Activated CD4-positive, alpha-beta T cell treated with anti-CD3 and anti-CD28 coated beads for 4 hours (primary cell): Measurements from ENCODE around the gene BRD1.

Source experiments
- DNase-seq, 2 donors: peaks; one replicate each; pipeline ENCODE4 v3.0.0-alpha.2; 2020

The BRD1 gene

GRCh38 chr22:49725516-49725915 is 102.2 kb downstream of the BRD1 start:
- DNase-seq, result no peak

GRCh38 chr22:49724893-49725489 is 102.7 kb downstream of the BRD1 start:
- DNase-seq, result peak; percentile 65

GRCh38 chr22:49724030-49724892 is 103.4 kb downstream of the BRD1 start:
- peak in 1 of 2 donors; percentile 26 for DNase-seq

- no peak for DNase-seq
These were observed 104.1 kb downstream of the BRD1 start for GRCh38 chr22:49723478-49724029.
